Erythroblast (primary cell): ENCODE data around the gene MRPS24.
"Not testable (repeated sequence)": the region's sequence is repeated elsewhere in the genome, so short reads cannot be mapped to it uniquely, and the experiment has no call there.

Experiments
- DNase-seq, 2 experiments: peaks; one replicate each; lab custom pipeline; 2025; lab: John Stamatoyannopoulos, UW
- GATA1 ChIP-seq: IDR thresholded peaks from 2 replicates; pipeline ENCODE4 v1.6.1; 2011; ENCODE audit warnings: low read depth, mild to moderate bottlenecking, control low read depth, low read length, moderate library complexity
- POLR2A ChIP-seq: IDR thresholded peaks from 2 replicates; pipeline ENCODE4 v1.6.1; 2011; ENCODE audit warnings: mild to moderate bottlenecking, low read length

The MRPS24 gene

DNA sequence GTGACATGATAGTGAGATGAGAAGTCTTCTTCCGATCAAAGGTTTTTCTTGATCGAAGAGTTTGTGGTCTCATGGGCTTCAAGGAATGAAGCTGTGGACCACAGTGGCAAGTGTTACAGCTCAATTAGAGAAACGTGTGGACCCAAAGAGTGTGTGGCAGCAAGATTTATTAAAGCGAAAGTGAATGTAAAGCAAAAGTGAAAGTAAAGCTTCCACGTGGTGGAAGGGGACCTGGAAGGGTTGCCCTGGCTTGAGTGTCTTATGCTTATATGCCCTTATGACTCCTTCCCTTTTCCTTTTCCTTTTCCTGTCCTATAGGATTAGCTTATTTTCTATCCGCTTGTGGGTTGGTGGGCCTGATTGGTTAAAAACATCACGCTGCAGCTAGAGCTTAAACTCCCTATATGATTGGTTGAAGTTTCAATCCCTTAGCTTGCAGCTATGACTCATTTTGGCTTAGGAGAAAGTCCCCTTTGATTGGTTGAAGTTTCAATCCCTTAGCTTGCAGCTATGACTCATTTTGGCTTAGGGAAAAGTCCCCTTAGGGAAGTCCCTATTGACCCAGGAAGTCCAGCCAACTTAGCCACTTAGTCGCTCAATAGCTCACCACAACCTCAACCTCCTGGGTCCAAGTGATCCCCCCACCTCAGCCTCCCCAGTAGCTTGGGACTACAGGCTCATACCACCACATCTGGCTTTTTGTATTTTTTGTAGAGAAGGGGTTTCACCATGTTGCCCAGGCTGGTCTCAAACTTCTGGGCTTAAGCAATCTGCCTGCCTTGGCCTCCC, 34.7 kb downstream of the MRPS24 start:
- no peak for TF ChIP-seq GATA1
- TF ChIP-seq POLR2A, result no peak

DNA sequence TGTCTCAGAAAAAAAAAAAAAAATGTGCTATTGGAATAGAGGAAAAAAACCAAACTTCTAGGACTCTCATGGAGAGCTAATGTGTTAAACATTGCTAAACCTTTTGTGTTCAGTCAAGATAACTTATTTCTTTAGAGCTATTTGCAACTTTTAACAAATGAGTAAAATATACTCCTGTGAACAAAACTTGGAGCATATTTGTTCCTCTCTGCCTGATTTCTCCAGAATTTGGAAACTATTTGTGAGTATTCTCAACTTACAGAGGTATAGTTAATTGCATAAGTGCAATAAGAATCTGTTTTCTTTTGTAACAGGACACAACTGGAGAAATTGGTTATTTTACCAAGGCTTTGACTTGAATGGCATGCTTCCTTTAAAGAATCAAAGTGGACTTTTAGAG, 38.4 kb downstream of the MRPS24 start:
- DNase-seq, result not testable (repeated sequence)

More for the DNA sequence above, 34.7 kb downstream of the MRPS24 start:
- DNase-seq, result peak; percentile 64 to 77

DNA sequence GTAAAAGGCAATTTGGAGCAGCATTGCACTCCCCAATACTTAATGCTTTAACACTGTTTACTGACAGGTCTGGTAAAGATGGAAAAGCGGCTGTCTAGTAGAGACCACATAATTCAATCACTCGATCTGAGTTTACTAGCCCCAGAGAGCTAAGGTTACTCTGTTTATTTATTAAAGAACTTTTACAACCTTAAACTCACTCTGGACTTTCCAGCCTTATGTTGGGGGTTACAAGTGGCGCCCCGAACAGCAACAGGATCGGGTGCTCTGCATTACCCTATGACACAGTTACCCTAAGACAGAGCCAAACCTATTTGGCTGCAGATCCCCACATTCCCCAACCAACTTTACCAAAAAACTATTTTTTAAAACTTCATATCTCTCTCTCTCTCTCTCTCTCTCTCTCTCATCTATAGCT, 43.9 kb downstream of the MRPS24 start:
- TF ChIP-seq GATA1 (no peak), POLR2A (no peak)
- no peak for DNase-seq

DNA sequence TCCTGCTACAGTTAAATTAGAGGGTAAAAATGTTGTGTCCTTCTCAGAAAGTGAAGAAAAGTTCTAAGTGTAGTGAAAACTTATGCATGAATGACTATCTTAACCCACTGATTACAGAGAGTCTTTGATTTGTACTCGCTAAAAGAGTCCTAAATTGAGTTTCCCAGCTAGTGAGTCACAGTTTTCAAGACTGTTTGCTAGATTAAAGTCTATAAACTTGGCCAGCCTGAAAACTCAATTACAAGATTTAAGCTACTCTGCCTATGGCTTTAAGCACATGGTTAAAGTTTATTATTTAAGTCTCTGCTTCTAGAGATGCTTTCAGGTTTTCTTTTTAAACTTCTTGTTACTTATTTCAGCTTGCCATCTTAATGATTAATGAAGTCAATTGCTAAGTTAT, 44.4 kb downstream of the MRPS24 start:
- DNase-seq, result peak in 1 of 2 experiments; percentile 30
- TF ChIP-seq POLR2A (no peak), GATA1 (no peak)

DNA sequence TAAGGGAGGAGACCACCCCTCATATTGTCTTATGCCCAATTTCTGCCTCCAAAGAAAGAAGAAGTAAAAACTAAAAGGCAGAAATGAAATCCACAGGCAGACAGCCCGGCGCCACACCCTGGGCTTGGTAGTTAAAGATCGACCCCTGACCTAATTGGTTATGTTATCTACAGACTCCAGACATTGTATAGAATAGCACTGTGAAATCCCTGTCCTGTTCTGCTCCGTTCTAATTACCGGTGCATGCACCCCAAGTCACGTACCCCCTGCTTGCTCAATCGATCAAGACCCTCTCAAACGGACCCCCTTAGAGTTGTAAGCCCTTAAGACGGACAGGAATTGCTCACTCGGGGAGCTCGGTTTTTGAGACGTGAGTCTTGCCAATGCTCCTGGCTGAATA, 44.8 kb downstream of the MRPS24 start:
- peak; percentile 33 to 61 for DNase-seq

DNA sequence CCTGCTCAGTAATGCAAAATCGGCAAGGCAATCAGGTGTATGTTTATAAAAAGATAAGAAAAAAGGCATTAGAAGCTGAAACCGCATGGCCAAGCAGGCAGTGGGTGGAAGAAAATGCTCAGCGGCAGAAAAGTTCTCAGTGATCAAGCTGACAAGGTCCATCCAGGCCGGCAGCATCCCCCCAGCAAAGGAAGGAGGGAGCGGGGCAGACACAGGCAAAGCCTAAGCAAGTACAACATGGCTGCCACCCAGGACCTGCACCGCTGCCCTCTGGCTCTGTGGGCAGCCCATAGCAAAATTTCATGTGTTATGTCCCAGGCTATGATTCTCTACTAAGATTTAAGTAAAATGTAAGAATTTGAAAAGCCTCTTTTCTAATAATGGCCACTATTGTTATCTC, 45.4 kb downstream of the MRPS24 start:
- no peak for TF ChIP-seq GATA1
- no peak for TF ChIP-seq POLR2A
- DNase-seq, result peak; percentile 37 to 45

DNA sequence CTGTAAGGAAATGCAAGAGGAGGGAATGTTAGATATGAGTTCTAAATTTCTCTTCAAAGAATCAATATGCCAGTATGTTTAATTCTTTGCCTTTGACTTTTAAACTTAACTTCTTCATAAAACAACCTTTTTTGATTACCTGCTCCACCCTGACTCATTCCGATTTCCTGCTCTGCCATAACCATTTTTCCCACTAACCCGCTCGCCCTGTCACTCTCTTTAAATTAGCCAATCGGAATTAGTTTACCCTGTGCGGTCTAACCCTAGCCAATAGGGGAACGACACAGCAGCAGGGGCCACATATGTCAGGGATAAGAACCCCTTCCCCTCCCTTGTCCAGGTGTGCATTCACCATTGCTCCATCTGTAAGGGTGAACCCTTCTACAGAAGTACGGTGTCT, 45.9 kb downstream of the MRPS24 start:
- DNase-seq, result not testable (repeated sequence)
